ENCODE data around the gene STARD8.

DNA sequence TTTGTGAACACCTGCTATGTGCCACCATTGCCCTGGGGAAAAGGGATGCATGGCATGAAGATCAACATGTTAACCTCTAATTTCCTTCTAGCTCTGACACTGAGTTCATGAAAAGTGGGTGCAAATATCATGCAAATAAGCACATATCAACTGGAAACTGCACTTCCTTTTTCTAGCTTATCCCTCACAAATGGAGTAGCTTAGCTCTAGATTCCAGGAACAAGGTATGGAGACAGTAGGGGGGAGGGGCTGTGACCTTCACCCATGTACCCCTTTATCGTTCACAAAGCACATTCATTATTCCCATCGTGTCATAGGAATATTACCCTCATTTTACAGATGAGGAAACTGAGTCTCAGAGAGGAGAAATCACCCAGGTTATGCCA is 37.4 kb downstream of the STARD8 start:
- TF ChIP-seq POLR2AphosphoS5 (IDR thresholded peaks at IDR 0.05; ENCODE audit: borderline replicate concordance, low read depth, low read length) (no peak), EZH2 (IDR thresholded peaks at IDR 0.05) (no peak), FOXP2 (optimal IDR thresholded peaks at IDR 0.05; ENCODE audit: control extremely low read depth, extremely low read length, insufficient read depth) (no peak)
